ENCODE data around the gene UNC45A. TPM values are rescaled to one million over a fixed set of nuclear protein-coding genes. Genes with fewer than 3 reads are reported as not detected.

Gene UNC45A
- total and polyA plus RNA-seq, 8 donors, result 29.2 to 51.3 (median 34.2) TPM

- ATAC-seq, result no peak
- Histone ChIP-seq H3K27me3 (no peaks in the 10 kb centered on the region), H3K4me1 (peaks cover 0 to 2% (median 0%) of the 10 kb centered on the region in 3 donors), H3K9me3 (no peaks in the 10 kb centered on the region), H3K27ac (no peak overlapping the region), H3K36me3 (peaks cover 0 to 17% (median 9%) of the 10 kb centered on the region in 3 donors), H3K4me3 (no peak overlapping the region)
- intact Hi-C loops (cut with DNase I), result no loop called here
- peak in 1 of 6 donors; percentile 52 for DNase-seq
- 67 to 86% methylated on average over 8 of the region's 8 CpGs for WGBS, 2 donors
- no peak for FAIRE-seq
- no peak for TF ChIP-seq CTCF (IDR thresholded peaks at IDR 0.05)
Measured at GRCh38 chr15:90891346-90891949, 43.6 kb upstream of the UNC45A start.

- Histone ChIP-seq H3K9me3 (no peaks in the 10 kb centered on the region), H3K4me3 (no peak overlapping the region), H3K4me1 (no peaks in the 10 kb centered on the region), H3K36me3 (peaks cover 0 to 17% (median 9%) of the 10 kb centered on the region in 3 donors), H3K27ac (no peak overlapping the region), H3K27me3 (no peaks in the 10 kb centered on the region)
- intact Hi-C loops (cut with DNase I), result no loop called here
- ATAC-seq (no peak), FAIRE-seq (no peak), DNase-seq (peak in 1 of 6 donors; percentile 53)
- TF ChIP-seq CTCF (IDR thresholded peaks at IDR 0.05), result no peak
- WGBS, 2 donors, result 79 to 91% methylated on average over 11 of the region's 11 CpGs
Measured at GRCh38 chr15:90892023-90892422, 43.1 kb upstream of the UNC45A start.

GRCh38 chr15:90892498-90893174 lies 42.4 kb upstream of the UNC45A start:
- peak in 1 of 6 donors; percentile 63 for DNase-seq
- intact Hi-C loops (cut with DNase I), result no loop called here
- Histone ChIP-seq H3K4me1 (no peaks in the 10 kb centered on the region), H3K9me3 (no peaks in the 10 kb centered on the region), H3K27ac (no peak overlapping the region), H3K27me3 (no peaks in the 10 kb centered on the region), H3K36me3 (peaks cover 0 to 17% (median 9%) of the 10 kb centered on the region in 3 donors), H3K4me3 (no peak overlapping the region)
- no peak for FAIRE-seq
- no peak for TF ChIP-seq CTCF (IDR thresholded peaks at IDR 0.05)
- WGBS, 2 donors, result 87 to 90% methylated on average over 28 to 29 of the region's 29 CpGs
- ATAC-seq, result no peak

- FAIRE-seq, result no peak
- no peaks in the 10 kb centered on the region for H3K27me3 ChIP-seq
- no peaks in the 10 kb centered on the region for H3K4me1 ChIP-seq
- H3K4me3 ChIP-seq, result no peak overlapping the region
- no peaks in the 10 kb centered on the region for H3K9me3 ChIP-seq
- no peak overlapping the region for H3K27ac ChIP-seq
- peak in 1 of 6 donors; percentile 70 for DNase-seq
- ATAC-seq, result peak in 1 of 4 donors; percentile 9
- peaks cover 0 to 17% (median 9%) of the 10 kb centered on the region in 3 donors for H3K36me3 ChIP-seq
- WGBS, 2 donors, result 90 to 94% methylated on average over 29 to 33 of the region's 33 CpGs
- no peak for TF ChIP-seq CTCF (IDR thresholded peaks at IDR 0.05)
- intact Hi-C loops (cut with DNase I), result no loop called here
Measured at GRCh38 chr15:90893175-90894090, 41.7 kb upstream of the UNC45A start.

All from pancreas (tissue), 10 donors.